CD4-positive, alpha-beta T cell treated with Interleukin-15 for 4 hours (primary cell): ENCODE data around the gene OGFOD1.
A peak's percentile ranks its signal among the peaks of the same experiment; 100 is the strongest.
"Not testable (repeated sequence)": the region's sequence is repeated elsewhere in the genome, so short reads cannot be mapped to it uniquely, and the experiment has no call there.

Experiments used
- DNase-seq: peaks from one replicate; pipeline ENCODE4 v3.0.0-alpha.2; 2020; ENCODE audit warnings: low spot score

OGFOD1 gene

GRCh38 chr16:56480776-56481467, 29.6 kb downstream of the OGFOD1 start:
- DNase-seq, result no peak

- no peak for DNase-seq
Measured at GRCh38 chr16:56481468-56482122, 30.2 kb downstream of the OGFOD1 start.

- DNase-seq, result no peak
Measured at GRCh38 chr16:56482683-56483236, 31.4 kb downstream of the OGFOD1 start.

- DNase-seq, result no peak
Measured at GRCh38 chr16:56483394-56483793, 32.0 kb downstream of the OGFOD1 start.

- no peak for DNase-seq
Measured at GRCh38 chr16:56488035-56488434, 36.7 kb downstream of the OGFOD1 start.

- not testable (repeated sequence) for DNase-seq
Measured at GRCh38 chr16:56488868-56489267, 37.5 kb downstream of the OGFOD1 start.

- DNase-seq, result no peak
Measured at GRCh38 chr16:56491657-56492261, 40.4 kb downstream of the OGFOD1 start.

- DNase-seq, result no peak
Measured at GRCh38 chr16:56493126-56493525, 41.8 kb downstream of the OGFOD1 start.

GRCh38 chr16:56493815-56494214, 42.5 kb downstream of the OGFOD1 start:
- DNase-seq, result no peak

GRCh38 chr16:56505181-56505580, 53.8 kb downstream of the OGFOD1 start:
- DNase-seq, result no peak

GRCh38 chr16:56506941-56507340, 55.6 kb downstream of the OGFOD1 start:
- DNase-seq, result no peak

GRCh38 chr16:56510544-56510943, 59.2 kb downstream of the OGFOD1 start:
- DNase-seq, result no peak

- no peak for DNase-seq
Measured at GRCh38 chr16:56512025-56512424, 60.7 kb downstream of the OGFOD1 start.

GRCh38 chr16:56513091-56513490, 61.7 kb downstream of the OGFOD1 start:
- DNase-seq, result no peak

GRCh38 chr16:56513972-56514371, 62.6 kb downstream of the OGFOD1 start:
- peak; percentile 56 for DNase-seq

GRCh38 chr16:56514845-56515244, 63.5 kb downstream of the OGFOD1 start:
- DNase-seq, result no peak

- no peak for DNase-seq
Measured at GRCh38 chr16:56515665-56516064, 64.3 kb downstream of the OGFOD1 start.

- no peak for DNase-seq
Measured at GRCh38 chr16:56517206-56517605, 65.9 kb downstream of the OGFOD1 start.

GRCh38 chr16:56518425-56518824, 67.1 kb downstream of the OGFOD1 start:
- DNase-seq, result no peak

- peak; percentile 93 for DNase-seq
Measured at GRCh38 chr16:56519459-56520250, 68.3 kb downstream of the OGFOD1 start, which contains the start of gene BBS2. BBS2 (minus strand) TSS chr16:56520024; CDS start chr16:56519862, 162 bp downstream.

GRCh38 chr16:56520251-56520577, 68.9 kb downstream of the OGFOD1 start:
- DNase-seq, result no peak

GRCh38 chr16:56525236-56525635, 73.9 kb downstream of the OGFOD1 start:
- no peak for DNase-seq
